Keratinocyte (primary cell): Measurements from ENCODE around the gene ICOS. TPM values are rescaled to one million over a fixed set of nuclear protein-coding genes. Genes with fewer than 3 reads are reported as not detected.

Experiments used
- DNase-seq: peaks from one replicate; pipeline ENCODE4 v3.0.0-alpha.2; 2011; ENCODE audit warnings: low read depth, missing footprints, low spot score
- FAIRE-seq: peaks from 2 replicates; lab custom pipeline; 2011; peaks lifted over from hg19 to GRCh38; lab: Jason Lieb, UNC
- H2AFZ ChIP-seq: 2 replicates; pipeline ENCODE4 v1.6.0; 2012; ENCODE audit warnings: low read length, control low read depth, inconsistent platforms; ENCODE audit not compliant: control insufficient read depth
- H3K27ac ChIP-seq: 2 replicates; pipeline ENCODE4 v1.5.1; 2011; ENCODE audit warnings: low read length; ENCODE audit not compliant: control insufficient read depth, insufficient read depth
- H3K27me3 ChIP-seq: 3 replicates; pipeline ENCODE4 v1.6.0; 2011; ENCODE audit warnings: low read length; ENCODE audit not compliant: control insufficient read depth, insufficient read depth; ENCODE audit errors: extremely low read depth
- H3K36me3 ChIP-seq, 2 experiments: 2 replicates in 1 of 2; 3 replicates in 1 of 2; pipeline ENCODE4 v1.5.1; 2011; ENCODE audit warnings: low read length in 2 of 2, mild to moderate bottlenecking in 1 of 2; ENCODE audit not compliant: control insufficient read depth in 2 of 2, insufficient read depth in 2 of 2; ENCODE audit errors: extremely low read depth in 1 of 2
- H3K4me1 ChIP-seq: 3 replicates; pipeline ENCODE4 v1.5.1; 2011; ENCODE audit warnings: low read length; ENCODE audit not compliant: control insufficient read depth, insufficient read depth; ENCODE audit errors: extremely low read depth
- H3K4me2 ChIP-seq: 3 replicates; pipeline ENCODE4 v1.6.0; 2011; ENCODE audit warnings: low read depth, low read length; ENCODE audit not compliant: control insufficient read depth, insufficient read depth; ENCODE audit errors: extremely low read depth
- H3K4me3 ChIP-seq, 3 experiments: fragments of 200-600 bp in 1 of 3; sonication (generic) in 1 of 3; 2 replicates in 2 of 3; 3 replicates in 1 of 3; pipeline ENCODE4 v1.5.1; 2011 to 2016; ENCODE audit warnings: low read length in 3 of 3, mild to moderate bottlenecking in 3 of 3, control low read depth in 2 of 3, inconsistent platforms in 1 of 3, low read depth in 1 of 3, mixed read lengths in 1 of 3, mixed run types in 1 of 3, moderate library complexity in 1 of 3; ENCODE audit not compliant: control insufficient read depth in 2 of 3, insufficient read depth in 2 of 3; ENCODE audit errors: extremely low read depth in 1 of 3
- H3K79me2 ChIP-seq: 2 replicates; pipeline ENCODE4 v1.6.0; 2012; ENCODE audit warnings: low read length; ENCODE audit not compliant: control insufficient read depth, insufficient read depth
- H3K9ac ChIP-seq: 3 replicates; pipeline ENCODE4 v1.6.0; 2011; ENCODE audit warnings: low read length; ENCODE audit not compliant: control insufficient read depth, insufficient read depth; ENCODE audit errors: extremely low read depth
- H3K9me1 ChIP-seq: 3 replicates; pipeline ENCODE4 v1.6.0; 2011; ENCODE audit warnings: low read length; ENCODE audit not compliant: control insufficient read depth, insufficient read depth; ENCODE audit errors: extremely low read depth
- H3K9me3 ChIP-seq: 2 replicates; pipeline ENCODE4 v1.5.1; 2012; ENCODE audit warnings: low read depth, low read length; ENCODE audit not compliant: control insufficient read depth
- H4K20me1 ChIP-seq: 3 replicates; pipeline ENCODE4 v1.6.0; 2011; ENCODE audit warnings: low read length; ENCODE audit not compliant: control insufficient read depth, insufficient read depth; ENCODE audit errors: extremely low read depth
- CTCF ChIP-seq, 3 experiments: IDR thresholded peaks in 1 of 3; conservative IDR thresholded peaks in 1 of 3; optimal IDR thresholded peaks in 1 of 3; 2 replicates in 2 of 3; 3 replicates in 1 of 3; pipeline versions ENCODE3 to v1.5.1; 2011; ENCODE audit warnings: low read length in 3 of 3, mild to moderate bottlenecking in 3 of 3, moderate library complexity in 2 of 3, control low read depth in 1 of 3, inconsistent platforms in 1 of 3; ENCODE audit not compliant: insufficient read depth in 2 of 3; ENCODE audit errors: extremely low read depth in 1 of 3
- EZH2 ChIP-seq: IDR thresholded peaks from one replicate; pipeline ENCODE4 v1.6.1; 2012; ENCODE audit warnings: inconsistent platforms, mild to moderate bottlenecking, low read length, moderate library complexity
- dilution Hi-C: fragments of 300-500 bp; cut with MboI; formaldehyde crosslinking; loops from one replicate; pipeline ENCODE4 v1.7.0; 2020; ENCODE audit warnings: low sequenced_read_pairs; ENCODE audit not compliant: extremely low pct_ligation_motif_present
- polyA plus RNA-seq, 5 experiments: library from polyadenylated mRNA; depleted of rRNA in 3 of 5; stranded (reverse) in 3 of 5; stranded (forward) in 1 of 5; unstranded in 1 of 5; fragments of >200 nt; gene quantifications; 1 replicate in 1 of 5; 2 replicates in 3 of 5; 3 replicates in 1 of 5; pipeline versions ENCODE4 v1.2.1 to v1.2.3, GENCODE V29; 2011 to 2012; ENCODE audit warnings: missing spikeins in 2 of 5, low read depth in 1 of 5, low replicate concordance in 1 of 5

The ICOS gene
- polyA plus RNA-seq, 1 donor (not counting 4 experiments of a cell fraction or from before 2014, with no cell fraction given), result not detected

GRCh38 chr2:203889542-203889941 lies 47.0 kb upstream of the ICOS start:
- Histone ChIP-seq H3K9me1 (no peaks in the 10 kb centered on the region), H3K36me3 (no peaks in the 10 kb centered on the region), H3K4me2 (no peak overlapping the region), H2AFZ (no peak overlapping the region), H3K4me3 (no peak overlapping the region), H3K9ac (no peak overlapping the region), H3K27me3 (no peaks in the 10 kb centered on the region), H4K20me1 (no peaks in the 10 kb centered on the region), H3K79me2 (no peaks in the 10 kb centered on the region), H3K27ac (no peak overlapping the region), H3K4me1 (no peaks in the 10 kb centered on the region), H3K9me3 (no peaks in the 10 kb centered on the region)
- DNase-seq, result no peak
- TF ChIP-seq CTCF (optimal IDR thresholded peaks at IDR 0.05 in 1 of 3, IDR thresholded peaks at IDR 0.05 in 1 of 3, conservative IDR thresholded peaks at IDR 0.05 in 1 of 3; ENCODE audit: extremely low read depth in 1 of 3, insufficient read depth in 2 of 3, low read length in 3 of 3) (no peak), EZH2 (no peak)
- no peak for FAIRE-seq
- dilution Hi-C loops, result no loop called here

GRCh38 chr2:203889944-203890343 lies 46.6 kb upstream of the ICOS start:
- TF ChIP-seq EZH2 (no peak), CTCF (optimal IDR thresholded peaks at IDR 0.05 in 1 of 3, IDR thresholded peaks at IDR 0.05 in 1 of 3, conservative IDR thresholded peaks at IDR 0.05 in 1 of 3; ENCODE audit: extremely low read depth in 1 of 3, insufficient read depth in 2 of 3, low read length in 3 of 3) (no peak)
- Histone ChIP-seq H3K9ac (no peak overlapping the region), H3K4me3 (no peak overlapping the region), H3K4me2 (no peak overlapping the region), H3K36me3 (no peaks in the 10 kb centered on the region), H3K9me1 (no peaks in the 10 kb centered on the region), H3K9me3 (no peaks in the 10 kb centered on the region), H3K4me1 (no peaks in the 10 kb centered on the region), H2AFZ (no peak overlapping the region), H3K79me2 (no peaks in the 10 kb centered on the region), H4K20me1 (no peaks in the 10 kb centered on the region), H3K27me3 (no peaks in the 10 kb centered on the region), H3K27ac (no peak overlapping the region)
- FAIRE-seq (no peak), DNase-seq (no peak)
- dilution Hi-C loops, result no loop called here
